GM19324 (cell line): ENCODE measurements around the gene LCE7A.

Experiments
- ATAC-seq: cut with Tn5 transposase; IDR thresholded peaks from one replicate; pipeline ENCODE4 v1.9.1; 2021; ENCODE audit warnings: mild to moderate bottlenecking, moderate library complexity; ENCODE audit not compliant: unreplicated experiment, low FRiP score

The LCE7A gene, protein sequence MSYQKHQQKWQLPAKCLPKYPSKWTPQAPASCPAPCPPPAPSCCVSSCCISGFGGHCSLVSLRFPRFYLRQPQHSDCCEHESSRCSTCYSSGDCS

DNA sequence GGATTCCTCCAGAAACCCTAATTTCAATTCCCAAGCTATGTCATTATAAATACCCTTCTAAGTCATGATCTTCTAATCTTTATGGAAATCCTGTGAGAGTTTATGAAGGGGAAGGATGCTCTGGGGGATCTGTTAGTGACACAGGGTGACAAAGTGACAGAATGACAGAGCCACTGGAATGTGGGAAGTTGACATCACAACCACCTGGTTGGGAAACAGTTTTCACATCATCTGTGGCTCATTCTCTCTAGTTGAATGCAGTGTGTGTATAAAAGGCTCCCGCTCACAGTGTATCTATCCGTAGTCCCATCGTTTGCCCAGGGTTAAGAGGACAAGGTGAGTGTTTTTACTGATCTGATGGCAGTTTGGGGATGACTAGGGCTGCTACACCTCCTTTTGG, at the start of gene LCE7A:
TSS of gene LCE7A (plus strand) at position 301 of the 400 bp plus-strand sequence. CDS start 702 bp downstream, outside the sequence.
- ATAC-seq: no peak

GRCh38 chr1:152811050-152811449, 48.7 kb upstream of the LCE7A start:
- ATAC-seq: no peak

- ATAC-seq: no peak
Observed at GRCh38 chr1:152811671-152812070, 48.1 kb upstream of the LCE7A start, which contains the start of gene LCE1B. TSS of gene LCE1B (plus strand) at chr1:152811971. CDS start at chr1:152812447, 476 bp downstream.

DNA sequence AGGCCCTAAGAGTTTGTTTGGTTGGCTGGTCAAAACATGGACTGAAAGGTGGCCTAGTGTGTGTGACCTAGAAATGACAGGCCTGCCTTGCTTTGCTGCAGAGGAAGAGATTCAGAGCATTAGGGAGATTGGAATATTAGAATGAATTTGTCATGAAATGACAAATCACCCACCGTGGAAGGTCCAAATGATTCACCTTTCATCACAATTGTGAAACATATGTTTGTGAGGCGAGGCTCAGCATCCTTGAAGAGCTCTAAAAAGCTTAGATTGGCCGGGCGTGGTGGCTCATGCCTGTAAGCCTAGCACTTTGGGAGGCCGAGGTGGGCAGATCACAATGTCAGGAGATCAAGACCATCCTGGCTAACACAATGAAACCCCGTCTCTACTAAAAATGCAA, 42.5 kb upstream of the LCE7A start:
- ATAC-seq: no peak

- ATAC-seq: no peak
Observed at GRCh38 chr1:152823294-152823693, 36.5 kb upstream of the LCE7A start.

DNA sequence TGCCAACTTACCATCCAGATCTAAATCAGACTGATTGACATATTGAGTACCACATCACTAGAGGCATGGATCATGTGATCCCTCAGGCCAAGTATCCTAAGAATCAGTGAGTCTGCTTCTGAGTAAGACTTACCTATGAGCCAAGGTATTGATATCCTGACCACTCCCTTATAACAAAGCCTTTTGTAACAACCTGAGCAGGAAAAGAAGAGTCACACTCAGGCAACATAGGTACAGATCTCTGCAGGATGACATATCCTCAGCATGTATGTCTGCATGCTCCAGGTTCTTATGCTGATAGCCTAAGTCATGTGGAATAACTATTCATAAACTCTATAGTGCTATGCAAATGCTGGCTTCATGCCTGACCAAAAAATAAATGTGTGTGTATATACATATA, 34.8 kb upstream of the LCE7A start:
- ATAC-seq: no peak

- ATAC-seq: no peak
Observed at GRCh38 chr1:152827173-152827572, 32.6 kb upstream of the LCE7A start, which contains the start of gene LCE1A. TSS of gene LCE1A (plus strand) at chr1:152827473. CDS start at chr1:152827473, 0 bp downstream.

DNA sequence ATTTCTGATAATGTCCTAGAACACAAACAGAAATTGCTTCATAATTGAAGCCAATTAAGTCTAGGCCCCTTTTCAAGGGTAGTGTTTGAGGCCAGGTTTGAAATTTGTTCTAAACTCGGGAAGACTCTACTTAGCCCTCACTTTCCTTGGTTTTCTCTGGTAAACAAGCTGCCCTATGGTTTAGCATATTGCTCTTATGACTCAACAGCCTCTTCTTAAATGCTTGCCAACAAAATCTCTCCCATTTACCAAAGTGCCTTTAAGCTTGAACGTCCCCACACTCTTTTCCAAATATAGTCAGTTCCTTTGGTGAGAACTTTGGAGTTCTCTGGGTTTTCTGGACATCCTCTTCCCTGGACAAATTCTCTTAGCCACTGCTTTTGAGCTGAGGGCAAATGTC, 22.9 kb upstream of the LCE7A start:
- ATAC-seq: no peak

DNA sequence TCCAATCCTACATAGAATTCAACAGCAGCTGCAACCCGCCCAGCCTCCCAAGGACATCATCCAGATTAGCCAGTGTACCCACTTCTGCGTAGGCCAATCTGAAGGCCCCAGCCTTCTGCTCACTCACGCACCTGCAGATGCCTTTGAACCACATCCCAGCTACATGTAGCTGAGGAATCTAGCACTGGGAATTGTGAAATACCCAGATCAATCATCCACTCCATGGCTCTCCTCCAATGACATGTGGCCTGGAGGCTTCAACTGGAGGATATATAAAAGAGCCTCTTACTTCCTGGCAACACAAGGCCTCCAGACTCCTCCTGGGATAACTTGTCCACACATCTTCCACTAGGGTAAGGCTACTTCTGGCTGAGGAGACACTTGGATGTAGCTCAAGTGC, 17.2 kb upstream of the LCE7A start, which contains the start of gene LCE6A:
TSS of gene LCE6A (plus strand) at position 301 of the 400 bp plus-strand sequence. CDS start 665 bp downstream, outside the sequence.
- no peak for ATAC-seq

DNA sequence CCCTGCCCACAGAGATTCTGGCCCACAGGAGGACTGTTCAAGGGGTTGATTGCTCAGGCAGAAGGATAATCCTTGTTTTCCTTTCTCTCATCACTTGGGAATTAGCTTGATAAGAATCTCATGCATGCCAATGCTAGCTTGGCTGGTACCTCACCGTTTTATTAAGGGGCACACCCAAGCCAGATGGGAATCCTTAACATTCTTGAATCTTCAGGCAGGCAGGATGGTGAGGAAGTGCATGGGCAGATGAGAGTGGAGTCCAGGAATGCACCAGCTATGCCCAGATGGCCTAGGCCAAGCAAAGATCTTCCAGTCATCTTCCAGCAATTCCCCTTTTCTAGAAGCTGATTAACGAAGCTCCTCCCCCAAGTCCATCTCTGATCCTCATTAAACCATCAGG, 4.1 kb upstream of the LCE7A start:
- ATAC-seq: no peak

GRCh38 chr1:152858062-152858461, 1.7 kb upstream of the LCE7A start:
- ATAC-seq: no peak

- ATAC-seq: no peak
Observed at GRCh38 chr1:152860129-152860528, 333 bp downstream of the LCE7A start.

GRCh38 chr1:152861374-152861773, 1.6 kb downstream of the LCE7A start:
- ATAC-seq: no peak

GRCh38 chr1:152864443-152864842, 4.6 kb downstream of the LCE7A start:
- no peak for ATAC-seq

- no peak for ATAC-seq
Observed at GRCh38 chr1:152866321-152866720, 6.5 kb downstream of the LCE7A start.

GRCh38 chr1:152869808-152870419, 10.1 kb downstream of the LCE7A start:
- ATAC-seq: peak; percentile 67

- no peak for ATAC-seq
Observed at GRCh38 chr1:152870831-152871730, 11.3 kb downstream of the LCE7A start.

- no peak for ATAC-seq
Observed at GRCh38 chr1:152871731-152872126, 11.9 kb downstream of the LCE7A start.

- ATAC-seq: no peak
Observed at GRCh38 chr1:152873495-152873894, 13.7 kb downstream of the LCE7A start.

DNA sequence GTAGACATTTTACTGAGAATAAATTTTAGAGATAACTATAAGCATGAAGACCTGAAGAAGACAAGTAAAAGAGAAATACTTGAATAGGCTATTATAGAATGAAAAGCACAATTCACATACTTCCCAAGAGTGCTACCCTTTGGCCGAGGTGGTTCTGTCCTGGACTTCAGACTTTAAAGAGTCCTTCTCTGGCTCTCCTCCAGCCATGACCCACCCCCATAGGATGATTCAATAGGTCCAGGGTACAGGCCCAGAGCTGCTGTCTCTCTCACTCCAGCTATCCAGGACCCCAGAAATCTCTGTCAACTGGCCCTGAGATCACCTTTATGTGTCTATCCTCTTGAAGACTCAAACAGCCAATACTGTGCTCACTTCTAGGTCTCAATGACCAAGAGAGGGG, 17.0 kb downstream of the LCE7A start:
- no peak for ATAC-seq

DNA sequence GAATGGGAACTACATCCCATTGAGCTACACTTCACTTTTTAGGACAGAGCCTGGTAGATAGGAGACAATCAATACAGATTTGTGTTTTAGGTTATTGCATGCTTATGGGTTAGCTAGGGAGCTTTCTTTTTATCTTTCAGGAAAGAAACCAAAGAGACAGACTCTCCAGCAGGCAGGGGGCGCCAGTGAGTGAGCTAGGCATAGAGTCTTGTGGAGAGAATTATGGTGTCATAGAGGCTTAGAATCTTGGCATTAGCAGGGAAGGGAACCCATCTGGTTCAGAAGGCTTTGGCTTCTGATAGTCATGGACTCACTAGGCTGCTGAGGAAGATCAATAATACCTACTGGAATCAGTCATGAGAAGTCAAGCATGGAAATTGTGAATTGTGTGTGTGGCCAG, 18.2 kb downstream of the LCE7A start, which contains the start of gene SMCP:
TSS of gene SMCP (plus strand) at position 281 of the 400 bp plus-strand sequence. CDS start 6,101 bp downstream, outside the sequence.
- ATAC-seq: no peak
